Measurements from ENCODE around the gene UMODL1. TPM values are rescaled to one million over a fixed set of nuclear protein-coding genes. Genes with fewer than 3 reads are reported as not detected.

Gene UMODL1
- total and polyA plus RNA-seq, 3 experiments from 2014 or later = 0.07 TPM; not detected in 2

DNA sequence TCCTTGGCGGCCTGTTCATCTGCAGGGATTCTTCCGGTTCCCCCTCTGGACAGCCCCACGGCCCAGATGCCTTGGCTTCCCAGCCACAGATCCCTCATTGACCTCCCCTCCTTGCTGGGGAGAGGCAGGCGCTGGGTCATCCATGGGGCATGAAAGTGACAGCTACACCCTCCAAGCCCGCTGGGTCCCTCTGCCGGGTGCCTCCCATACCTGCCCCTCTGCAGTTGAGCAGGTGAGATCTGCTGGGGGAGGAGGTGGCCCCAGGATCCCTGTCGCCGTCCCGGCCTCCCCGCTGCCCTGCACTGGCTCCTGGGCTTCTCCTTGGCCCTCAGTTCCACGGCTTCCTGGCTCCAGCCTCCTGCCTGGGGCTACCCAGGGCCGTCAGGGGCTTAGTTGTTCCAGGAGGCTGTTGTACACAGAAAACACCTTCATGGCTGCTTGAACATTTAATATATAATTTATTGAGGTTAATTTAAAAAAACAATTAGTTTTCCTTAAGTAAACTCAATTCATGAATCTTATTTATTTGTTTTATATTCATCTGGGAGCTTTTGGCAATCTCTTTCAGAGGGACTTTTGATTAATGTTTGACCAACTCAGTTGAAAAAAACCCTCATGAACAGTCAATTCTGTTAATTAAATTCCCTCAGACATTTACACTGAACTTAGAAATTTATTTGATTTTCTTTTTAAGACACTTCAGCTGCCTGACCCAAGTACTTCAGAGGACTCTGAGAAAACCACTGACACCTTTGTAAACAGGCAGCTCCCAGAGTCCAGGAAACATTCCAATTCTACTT lies 80.2 kb downstream of the UMODL1 start:
- ChIA-PET POLR2A (no interaction called here), CTCF (interaction anchor here (1.1 kb wide), 1 partner anchor 108 kb away, joined by 3 read pairs; no protein-coding TSS in a partner anchor)
- Histone ChIP-seq H3K4me3 (ENCODE audit: low read length) (no peak overlapping the region), H3K36me3 (ENCODE audit: insufficient read depth, low read length) (no peaks in the 10 kb centered on the region), H3K27ac (ENCODE audit: low read depth, low read length) (no peak overlapping the region), H3K4me1 (ENCODE audit: insufficient read depth, low read length) (no peaks in the 10 kb centered on the region), H3K27me3 (ENCODE audit: insufficient read depth, low read length, poor library complexity, severe bottlenecking) (no peaks in the 10 kb centered on the region), H3K9me3 (ENCODE audit: low read length) (no peaks in the 10 kb centered on the region)
- no peak for DNase-seq
- Mint-ChIP-seq H3K27me3 (peaks cover 4 to 13% of the 10 kb centered on the region in 2 donors), H3K27ac (peak overlapping the region in 1 of 8 donors; percentile 86), H3K9me3 (no peaks in the 10 kb centered on the region), H3K4me3 (no peak overlapping the region), H3K4me1 (no peaks in the 10 kb centered on the region), H3K36me3 (no peaks in the 10 kb centered on the region)

DNA sequence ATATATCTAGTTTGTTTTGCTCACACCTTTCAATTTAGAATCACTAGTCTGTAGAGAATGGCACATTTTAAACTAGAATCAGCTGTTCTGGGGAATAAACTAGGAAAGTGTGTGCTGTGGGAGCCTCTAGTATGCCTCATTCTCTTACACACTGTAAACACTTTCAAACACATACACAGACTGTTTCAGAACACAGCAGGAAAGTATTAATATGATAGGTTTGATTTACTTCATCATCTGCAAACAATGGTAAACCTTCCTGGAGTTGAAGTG lies 80.8 kb downstream of the UMODL1 start:
- POLR2A ChIA-PET = no interaction called here
- no peak overlapping the region for H3K4me3 Mint-ChIP-seq
- DNase-seq = no peak
- Histone ChIP-seq H3K27me3 (ENCODE audit: insufficient read depth, low read length, poor library complexity, severe bottlenecking) (no peaks in the 10 kb centered on the region), H3K4me3 (ENCODE audit: low read length) (no peak overlapping the region), H3K9me3 (ENCODE audit: low read length) (no peaks in the 10 kb centered on the region), H3K4me1 (ENCODE audit: insufficient read depth, low read length) (no peaks in the 10 kb centered on the region), H3K36me3 (ENCODE audit: insufficient read depth, low read length) (no peaks in the 10 kb centered on the region), H3K27ac (ENCODE audit: low read depth, low read length) (no peak overlapping the region)
- CTCF ChIA-PET = no interaction called here
- H3K36me3 Mint-ChIP-seq = no peaks in the 10 kb centered on the region
- no peaks in the 10 kb centered on the region for H3K9me3 Mint-ChIP-seq
- no peaks in the 10 kb centered on the region for H3K4me1 Mint-ChIP-seq
- H3K27ac Mint-ChIP-seq = no peak overlapping the region
- H3K27me3 Mint-ChIP-seq = peaks cover 4 to 13% of the 10 kb centered on the region in 2 donors

DNA sequence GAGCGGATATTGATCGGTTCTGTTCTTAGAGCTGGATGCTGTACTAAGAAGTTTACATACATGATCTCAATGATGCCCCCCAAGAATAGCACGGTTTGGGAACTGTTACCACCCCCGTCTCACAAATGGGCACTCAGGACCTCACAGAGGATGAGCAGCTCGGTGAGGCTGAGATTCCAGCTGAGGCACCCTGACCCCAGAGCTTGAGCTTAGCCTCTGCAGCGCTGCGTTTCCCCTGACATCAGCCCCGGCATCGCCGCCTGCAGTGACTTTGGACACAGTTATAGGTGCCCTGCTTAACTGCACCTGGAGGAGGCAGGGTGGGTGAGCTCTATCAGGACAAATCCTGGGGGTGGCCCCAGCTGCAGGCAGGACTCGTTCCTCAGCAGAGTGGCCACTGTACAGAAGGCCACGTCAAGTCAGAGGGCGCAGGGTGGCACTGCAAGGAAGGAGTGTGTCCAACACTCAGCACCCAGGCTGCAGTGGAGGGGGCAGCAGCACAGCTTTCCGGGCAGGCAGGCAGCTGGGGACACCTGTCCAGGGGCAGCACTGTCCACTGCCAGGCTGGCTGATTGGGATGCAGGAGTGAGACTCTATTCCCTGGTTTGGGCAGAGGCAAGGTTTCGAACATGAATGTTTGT lies 82.0 kb downstream of the UMODL1 start:
- CTCF ChIA-PET = interaction anchor here (1.2 to 2.5 kb wide), 2 partner anchors 8 to 96 kb away, joined by 3 to 6 read pairs; no protein-coding TSS in a partner anchor
- Histone ChIP-seq H3K4me3 (ENCODE audit: low read length) (no peak overlapping the region), H3K27ac (ENCODE audit: low read depth, low read length) (no peak overlapping the region), H3K36me3 (ENCODE audit: insufficient read depth, low read length) (no peaks in the 10 kb centered on the region), H3K27me3 (ENCODE audit: insufficient read depth, low read length, poor library complexity, severe bottlenecking) (no peaks in the 10 kb centered on the region), H3K9me3 (ENCODE audit: low read length) (no peaks in the 10 kb centered on the region), H3K4me1 (ENCODE audit: insufficient read depth, low read length) (no peaks in the 10 kb centered on the region)
- Mint-ChIP-seq H3K4me3 (no peak overlapping the region), H3K36me3 (no peaks in the 10 kb centered on the region), H3K27ac (no peak overlapping the region), H3K27me3 (peaks cover 7 to 13% of the 10 kb centered on the region in 2 donors), H3K4me1 (no peaks in the 10 kb centered on the region), H3K9me3 (no peaks in the 10 kb centered on the region)
- no peak for DNase-seq
- POLR2A ChIA-PET = interaction anchor here (0.5 kb wide), 1 partner anchor 10 kb away, joined by 3 read pairs; no protein-coding TSS in a partner anchor

DNA sequence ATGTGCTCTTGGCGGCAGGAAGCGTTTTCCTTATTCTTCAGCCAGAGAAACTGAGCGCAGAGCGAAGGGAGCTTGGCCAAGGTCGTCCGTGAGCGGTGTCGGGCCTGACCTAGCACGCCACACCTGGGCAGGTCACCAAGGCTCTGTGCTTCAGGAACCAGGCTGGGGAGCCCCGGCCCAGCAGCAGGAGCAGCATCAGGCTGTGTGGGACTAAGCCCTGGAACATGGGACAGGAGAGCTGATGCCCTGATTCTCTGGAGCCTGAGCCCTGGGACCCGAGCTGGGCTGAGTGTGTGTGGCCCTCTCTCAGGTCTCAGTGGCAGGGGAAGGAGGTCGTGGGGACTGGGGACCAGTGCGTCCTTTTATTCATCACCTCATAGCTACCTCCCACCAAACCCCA lies 82.6 kb downstream of the UMODL1 start:
- no peaks in the 10 kb centered on the region for H3K4me1 Mint-ChIP-seq
- ChIA-PET CTCF (interaction anchor here (1.2 to 2.5 kb wide), 4 partner anchors 8 to 105 kb away, joined by 3 to 6 read pairs (median 6); no protein-coding TSS in a partner anchor), POLR2A (interaction anchor here (0.5 kb wide), 1 partner anchor 11 kb away, joined by 3 read pairs; no protein-coding TSS in a partner anchor)
- Histone ChIP-seq H3K4me1 (ENCODE audit: insufficient read depth, low read length) (no peaks in the 10 kb centered on the region), H3K27ac (ENCODE audit: low read depth, low read length) (no peak overlapping the region), H3K27me3 (ENCODE audit: insufficient read depth, low read length, poor library complexity, severe bottlenecking) (no peaks in the 10 kb centered on the region), H3K9me3 (ENCODE audit: low read length) (no peaks in the 10 kb centered on the region), H3K4me3 (ENCODE audit: low read length) (no peak overlapping the region), H3K36me3 (ENCODE audit: insufficient read depth, low read length) (no peaks in the 10 kb centered on the region)
- peaks cover 6 to 13% of the 10 kb centered on the region in 2 donors for H3K27me3 Mint-ChIP-seq
- no peak overlapping the region for H3K4me3 Mint-ChIP-seq
- H3K27ac Mint-ChIP-seq = no peak overlapping the region
- H3K36me3 Mint-ChIP-seq = no peaks in the 10 kb centered on the region
- no peaks in the 10 kb centered on the region for H3K9me3 Mint-ChIP-seq
- DNase-seq = no peak

DNA sequence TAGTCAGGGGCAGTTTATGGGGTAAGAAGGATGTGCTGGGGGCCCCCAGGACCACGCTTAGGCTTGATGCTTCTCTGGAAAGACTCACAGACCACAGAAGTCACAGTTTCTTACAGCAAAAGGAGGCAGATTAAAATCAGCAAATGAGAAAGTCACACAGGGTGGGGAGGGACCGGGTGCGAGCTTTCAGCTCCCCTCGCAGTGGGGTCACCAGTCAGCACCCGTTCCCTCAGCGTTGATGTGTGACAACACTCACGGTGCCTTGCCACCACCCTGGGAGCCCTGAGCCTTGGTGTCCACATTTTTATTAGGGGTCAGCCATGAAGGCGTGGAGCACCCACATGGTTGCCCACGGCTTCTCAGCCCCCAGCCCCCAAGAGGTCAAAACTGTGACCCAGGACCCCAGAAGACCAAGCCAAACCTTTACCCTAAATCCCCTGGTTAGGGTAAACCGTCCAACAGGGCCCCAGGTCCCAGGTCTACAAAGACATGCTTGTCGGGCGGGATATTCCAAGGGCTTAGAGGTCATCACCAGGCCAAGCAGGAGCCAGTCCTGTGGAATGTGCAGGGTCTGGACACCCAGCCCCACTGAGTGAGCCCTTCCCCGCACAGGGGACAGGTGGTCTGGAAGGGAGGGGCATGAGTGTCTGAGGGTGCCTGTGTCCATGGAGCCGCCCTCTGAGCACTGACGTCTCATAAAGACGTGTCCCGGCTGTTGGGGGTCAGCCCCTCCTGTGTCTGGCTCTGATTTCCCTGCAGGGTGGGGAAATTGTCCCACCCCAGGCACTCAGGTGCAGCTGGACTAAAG lies 83.3 kb downstream of the UMODL1 start:
- Mint-ChIP-seq H3K36me3 (no peaks in the 10 kb centered on the region), H3K27ac (no peak overlapping the region), H3K4me3 (no peak overlapping the region), H3K9me3 (no peaks in the 10 kb centered on the region), H3K4me1 (no peaks in the 10 kb centered on the region), H3K27me3 (peaks cover 6 to 13% of the 10 kb centered on the region in 2 donors)
- no peak for DNase-seq
- H3K27me3 ChIP-seq (ENCODE audit: insufficient read depth, low read length, poor library complexity, severe bottlenecking) = no peaks in the 10 kb centered on the region
- ChIA-PET CTCF (interaction anchor here (1.7 to 2.5 kb wide), 3 partner anchors 9 to 105 kb away, joined by 6 read pairs; no protein-coding TSS in a partner anchor), POLR2A (no interaction called here)
- no peak overlapping the region for H3K27ac ChIP-seq (ENCODE audit: low read depth, low read length)
- no peaks in the 10 kb centered on the region for H3K9me3 ChIP-seq (ENCODE audit: low read length)
- H3K4me3 ChIP-seq (ENCODE audit: low read length) = no peak overlapping the region
- H3K36me3 ChIP-seq (ENCODE audit: insufficient read depth, low read length) = no peaks in the 10 kb centered on the region
- peaks cover 1% of the 10 kb centered on the region for H3K4me1 ChIP-seq (ENCODE audit: insufficient read depth, low read length)

DNA sequence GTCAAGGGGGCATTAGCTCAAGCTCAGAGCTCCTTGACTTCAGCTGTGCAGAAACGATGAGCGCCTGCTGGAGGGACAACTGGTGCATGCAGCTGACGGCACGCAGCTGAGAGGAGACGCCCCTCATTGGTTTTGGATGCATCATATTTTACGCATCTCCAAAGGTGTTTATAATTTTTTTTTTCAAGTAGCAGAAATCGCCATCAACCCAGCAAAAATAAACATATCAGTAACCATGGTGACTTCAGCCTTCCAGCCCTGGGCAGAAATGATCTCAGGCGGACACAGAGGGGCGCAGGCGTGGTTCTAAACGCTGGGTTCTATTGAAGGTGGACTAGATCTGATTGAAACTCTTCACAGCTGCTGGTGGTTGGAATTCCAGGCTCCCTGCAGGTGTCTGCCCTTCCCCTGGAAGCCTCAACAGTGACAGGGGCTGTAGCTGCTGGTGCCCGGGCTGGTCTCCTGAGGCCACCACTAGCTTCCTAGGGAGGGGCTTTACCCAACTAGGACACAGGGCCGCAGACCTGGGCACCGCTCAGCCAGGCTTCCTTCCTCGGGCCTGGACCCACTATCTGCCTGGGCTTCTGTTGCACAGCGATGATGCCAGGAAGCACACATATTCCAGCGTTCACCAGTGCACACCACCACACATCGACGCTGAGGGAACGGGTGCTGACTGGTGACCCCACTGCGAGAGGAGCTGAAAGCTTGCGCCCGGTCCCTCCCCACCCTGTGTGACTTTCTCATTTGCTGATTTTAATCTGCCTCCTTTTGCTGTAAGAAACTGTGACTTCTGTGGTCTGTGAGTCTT lies 84.1 kb downstream of the UMODL1 start:
- Histone ChIP-seq H3K36me3 (ENCODE audit: insufficient read depth, low read length) (no peaks in the 10 kb centered on the region), H3K4me1 (ENCODE audit: insufficient read depth, low read length) (peaks cover 9% of the 10 kb centered on the region), H3K27me3 (ENCODE audit: insufficient read depth, low read length, poor library complexity, severe bottlenecking) (no peaks in the 10 kb centered on the region), H3K4me3 (ENCODE audit: low read length) (no peak overlapping the region), H3K27ac (ENCODE audit: low read depth, low read length) (no peak overlapping the region), H3K9me3 (ENCODE audit: low read length) (no peaks in the 10 kb centered on the region)
- Mint-ChIP-seq H3K4me1 (no peaks in the 10 kb centered on the region), H3K27me3 (peaks cover 6 to 13% of the 10 kb centered on the region in 2 donors), H3K9me3 (no peaks in the 10 kb centered on the region), H3K27ac (no peak overlapping the region), H3K4me3 (no peak overlapping the region), H3K36me3 (no peaks in the 10 kb centered on the region)
- DNase-seq = no peak
- POLR2A ChIA-PET = no interaction called here
- CTCF ChIA-PET = interaction anchor here (1.1 to 2.5 kb wide), 4 partner anchors 10 to 104 kb away, joined by 3 to 6 read pairs (median 6); no protein-coding TSS in a partner anchor

DNA sequence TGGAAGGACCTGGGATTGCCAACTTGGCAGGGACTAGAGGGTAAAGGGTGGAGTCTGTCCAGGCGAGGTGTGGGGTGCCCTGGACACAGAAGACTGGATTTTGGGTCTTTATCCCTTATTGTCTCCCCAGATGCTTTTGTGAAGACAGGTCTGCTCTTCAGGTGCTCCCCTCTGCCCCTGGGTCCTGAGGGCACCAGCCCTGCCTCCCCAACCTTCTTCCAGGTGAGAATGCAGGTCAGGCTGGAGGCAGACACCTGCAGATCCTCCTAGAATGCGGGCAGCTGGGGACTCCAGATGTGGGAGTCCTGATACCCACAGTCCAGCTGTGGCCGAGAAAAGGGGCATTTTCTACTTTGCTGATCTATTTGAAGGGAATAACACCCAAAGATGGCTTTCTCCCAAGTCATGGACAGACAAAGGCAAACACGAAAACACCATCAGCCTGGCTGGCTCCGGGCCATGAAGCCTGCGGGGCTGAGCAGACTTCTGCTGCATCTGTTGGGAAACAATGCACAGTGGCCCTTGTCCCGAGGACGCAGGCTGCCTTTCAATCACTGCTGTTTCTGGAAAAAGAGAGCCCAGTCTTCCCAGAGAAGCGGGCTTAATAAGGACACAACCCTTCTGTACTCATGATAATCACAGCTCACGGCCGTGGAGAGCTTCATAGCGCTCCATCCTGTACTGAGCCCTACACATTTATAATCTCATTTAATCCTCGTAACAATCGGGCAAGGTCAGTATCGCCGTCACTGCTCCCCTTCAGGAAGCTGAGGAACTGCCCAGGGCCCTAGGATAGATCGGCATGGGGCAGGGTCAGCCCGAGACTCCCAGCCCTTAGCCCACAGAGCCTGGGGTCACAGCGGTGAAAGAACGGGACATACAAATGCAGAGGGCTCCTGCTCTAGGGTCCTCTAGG lies 85.8 kb downstream of the UMODL1 start:
- Mint-ChIP-seq H3K36me3 (no peaks in the 10 kb centered on the region), H3K27ac (peak overlapping the region in 1 of 8 donors; percentile 28), H3K9me3 (no peaks in the 10 kb centered on the region), H3K4me1 (peaks cover 6 to 9% (median 8%) of the 10 kb centered on the region in 3 donors), H3K27me3 (peaks cover 7 to 13% of the 10 kb centered on the region in 2 donors), H3K4me3 (no peak overlapping the region)
- no peaks in the 10 kb centered on the region for H3K9me3 ChIP-seq (ENCODE audit: low read length)
- no peaks in the 10 kb centered on the region for H3K36me3 ChIP-seq (ENCODE audit: insufficient read depth, low read length)
- CTCF ChIA-PET = interaction anchor here (1.3 kb wide), 1 partner anchor 77 kb away, joined by 3 read pairs; no protein-coding TSS in a partner anchor
- H3K27me3 ChIP-seq (ENCODE audit: insufficient read depth, low read length, poor library complexity, severe bottlenecking) = no peaks in the 10 kb centered on the region
- peaks cover 25% of the 10 kb centered on the region for H3K4me1 ChIP-seq (ENCODE audit: insufficient read depth, low read length)
- H3K4me3 ChIP-seq (ENCODE audit: low read length) = no peak overlapping the region
- H3K27ac ChIP-seq (ENCODE audit: low read depth, low read length) = no peak overlapping the region
- DNase-seq = no peak
- POLR2A ChIA-PET = no interaction called here
